ENCODE results near the gene PSMD1. TPM values are rescaled to one million over a fixed set of nuclear protein-coding genes. Genes with fewer than 3 reads are reported as not detected.

The PSMD1 gene
- 158 and 164 TPM in 2 replicates for total RNA-seq (2014; rRNA removed; shearing (Covaris generic))

DNA sequence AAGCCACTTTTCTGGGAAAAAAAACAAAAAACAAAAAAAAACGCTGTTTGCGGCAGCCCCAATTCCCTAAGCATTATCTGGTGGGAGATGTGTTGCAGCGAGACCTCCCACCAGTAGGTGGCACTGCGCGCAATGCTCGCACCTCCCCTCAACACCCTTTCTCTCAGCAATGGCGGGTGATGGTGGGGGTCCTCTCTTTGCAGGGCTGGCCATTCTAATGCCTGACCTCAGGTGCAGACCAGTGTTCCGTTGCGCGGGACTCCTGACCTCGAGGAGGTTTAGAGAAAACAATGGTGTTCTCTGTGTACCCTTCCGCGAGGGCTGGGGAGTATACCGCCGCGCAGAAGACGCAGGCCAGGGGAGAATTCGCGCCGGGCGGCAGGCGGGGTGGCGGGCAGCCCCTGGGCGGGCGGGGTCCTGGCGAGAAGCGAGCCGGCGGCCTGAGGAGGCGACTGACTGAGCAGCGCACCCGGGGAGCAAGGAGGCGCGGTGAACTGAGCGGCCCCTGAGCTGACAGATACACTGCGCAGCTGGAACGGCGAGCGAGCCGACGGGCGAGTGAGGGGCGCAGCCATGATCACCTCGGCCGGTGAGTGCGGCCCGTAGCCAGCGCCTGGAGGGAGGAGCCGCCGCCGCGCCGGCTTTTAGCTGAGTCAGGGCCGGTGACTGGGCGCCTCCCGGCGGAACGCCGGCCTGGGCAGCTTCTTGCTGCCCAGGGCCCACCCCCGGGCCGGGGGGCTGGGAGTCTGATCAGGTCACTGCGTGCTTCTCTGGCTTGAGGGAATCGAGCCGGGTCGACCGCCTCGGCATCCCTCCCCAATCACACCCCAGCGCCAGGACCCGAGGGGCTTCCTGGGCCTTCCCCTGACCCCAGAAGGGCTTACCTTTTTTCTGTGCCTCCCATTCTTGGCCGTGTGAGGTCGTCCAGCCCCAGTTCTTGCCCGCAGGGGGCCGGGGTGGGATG lies at the start of gene PSMD1:
Gene PSMD1, plus strand, starts transcription at position 415 of the 964 bp plus-strand sequence. Its CDS starts 159 bp downstream, at position 574.
- peaks cover 26% of the 10 kb centered on the region for H3K36me3 ChIP-seq
- peak within 1 kb of the TSS; percentile 88 for H3K4me3 ChIP-seq
- no peaks in the 10 kb centered on the region for H3K27me3 ChIP-seq (replicated peaks)
- H3K27ac ChIP-seq = peak within 1 kb of the TSS; percentile 94
- peak; percentile 94 to 96 for DNase-seq (ENCODE audit: low read depth in 1 of 2, low spot score in 2 of 2)
- no peaks in the 10 kb centered on the region for H3K9me3 ChIP-seq (replicated peaks)
- H3K4me1 ChIP-seq (replicated peaks) = peaks cover 33% of the 10 kb centered on the region

DNA sequence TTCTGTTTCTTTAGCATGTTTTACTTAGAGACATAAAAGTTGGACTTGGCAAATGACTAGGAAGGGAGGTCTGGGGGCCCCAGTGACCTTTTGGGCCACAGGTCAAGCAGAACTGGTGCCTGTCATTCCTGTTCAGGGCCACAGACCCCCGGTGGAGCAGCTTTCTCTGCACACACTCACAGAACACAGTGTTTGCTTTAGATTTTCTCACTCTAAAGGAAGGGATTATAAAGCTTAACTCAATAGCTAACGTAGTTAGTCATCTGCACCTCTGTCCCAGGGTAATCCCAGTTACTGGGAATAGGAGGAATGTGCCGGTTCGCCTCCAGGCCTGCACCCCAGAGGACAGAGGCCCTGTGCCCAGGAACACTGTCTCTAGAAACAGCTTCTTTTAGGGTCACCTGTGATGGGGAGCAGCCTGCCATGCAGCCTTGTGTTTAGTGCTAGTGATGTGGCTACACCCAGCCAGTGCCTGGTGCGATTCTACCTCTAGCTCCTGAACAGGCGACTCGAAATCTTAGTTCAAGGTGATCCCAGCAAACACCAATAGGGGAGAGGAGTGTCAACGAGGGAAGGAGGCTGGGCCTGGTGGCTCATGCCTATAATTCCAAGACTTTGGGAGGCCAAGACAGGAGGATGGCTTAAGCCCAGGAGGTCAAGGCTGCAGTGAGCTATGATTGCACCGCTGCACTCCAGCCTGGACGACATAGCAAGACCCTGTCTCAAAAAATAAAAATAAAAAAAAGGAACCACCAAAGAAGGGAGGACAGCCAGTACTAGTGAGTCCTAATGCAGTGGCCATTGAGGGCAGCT lies 49.2 kb upstream of the PSMD1 start:
- Histone ChIP-seq H3K27ac (no peak overlapping the region), H3K4me3 (no peak overlapping the region), H3K27me3 (replicated peaks) (peaks cover 9% of the 10 kb centered on the region), H3K36me3 (no peaks in the 10 kb centered on the region), H3K4me1 (replicated peaks) (no peaks in the 10 kb centered on the region), H3K9me3 (replicated peaks) (no peaks in the 10 kb centered on the region)
- no peak for DNase-seq (ENCODE audit: low read depth in 1 of 2, low spot score in 2 of 2)

DNA sequence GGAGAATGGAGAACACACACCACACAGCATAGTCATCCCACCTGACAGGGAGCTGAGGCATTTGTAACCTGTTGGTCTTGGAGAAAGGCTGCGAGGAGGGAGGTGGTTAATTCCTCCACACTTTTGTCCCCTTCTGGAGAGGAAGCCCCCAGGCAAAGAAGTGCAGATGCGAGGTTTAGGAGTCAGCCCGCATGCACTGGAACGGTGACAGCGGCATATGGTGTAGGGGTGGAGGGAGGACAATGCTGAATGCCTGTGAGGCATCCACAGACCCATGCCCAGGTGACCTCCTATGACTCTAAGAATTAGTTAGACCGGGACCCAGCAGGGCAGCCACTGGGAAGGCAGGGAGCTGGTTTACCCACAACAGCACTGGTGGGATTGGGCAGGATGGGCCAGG lies 48.5 kb upstream of the PSMD1 start:
- no peaks in the 10 kb centered on the region for H3K36me3 ChIP-seq
- no peaks in the 10 kb centered on the region for H3K4me1 ChIP-seq (replicated peaks)
- no peak for DNase-seq (ENCODE audit: low read depth in 1 of 2, low spot score in 2 of 2)
- no peak overlapping the region for H3K27ac ChIP-seq
- H3K9me3 ChIP-seq (replicated peaks) = no peaks in the 10 kb centered on the region
- H3K4me3 ChIP-seq = no peak overlapping the region
- H3K27me3 ChIP-seq (replicated peaks) = peaks cover 15% of the 10 kb centered on the region

DNA sequence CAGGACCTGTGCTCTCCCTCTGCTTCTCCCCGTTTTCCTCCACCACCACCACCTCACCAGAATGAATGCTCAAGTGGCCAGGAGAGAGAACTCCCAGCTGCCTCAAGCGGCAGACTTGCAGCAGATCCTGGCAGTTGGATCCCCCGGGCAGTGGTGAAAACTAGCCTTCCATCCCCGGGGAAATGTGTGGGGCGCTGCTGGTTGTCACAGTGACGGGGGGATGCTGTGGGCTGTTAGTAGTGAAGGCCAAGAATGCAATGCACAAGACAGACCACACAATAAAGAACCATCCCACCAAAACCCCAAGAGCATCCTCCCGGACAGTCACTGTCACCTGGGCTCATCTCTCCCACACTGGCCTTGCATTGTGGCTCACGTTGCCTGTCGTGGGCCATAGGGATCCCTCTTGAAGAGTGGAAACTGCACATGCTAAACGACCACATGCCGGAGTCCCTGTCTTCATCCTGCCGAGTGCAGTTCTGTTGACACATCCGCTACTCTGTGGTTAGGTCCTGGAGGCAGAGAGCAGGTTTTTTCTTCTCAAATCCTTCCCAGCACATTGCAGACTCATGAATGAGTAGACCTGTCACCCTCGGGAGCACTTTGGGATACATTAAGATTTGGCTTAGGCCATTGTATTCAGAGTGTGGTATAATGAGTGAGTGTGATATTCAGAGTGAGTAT lies 47.3 kb upstream of the PSMD1 start:
- no peak for DNase-seq (ENCODE audit: low read depth in 1 of 2, low spot score in 2 of 2)
- H3K27me3 ChIP-seq (replicated peaks) = peaks cover 20% of the 10 kb centered on the region
- H3K4me3 ChIP-seq = no peak overlapping the region
- no peak overlapping the region for H3K27ac ChIP-seq
- H3K9me3 ChIP-seq (replicated peaks) = no peaks in the 10 kb centered on the region
- no peaks in the 10 kb centered on the region for H3K36me3 ChIP-seq
- H3K4me1 ChIP-seq (replicated peaks) = no peaks in the 10 kb centered on the region

DNA sequence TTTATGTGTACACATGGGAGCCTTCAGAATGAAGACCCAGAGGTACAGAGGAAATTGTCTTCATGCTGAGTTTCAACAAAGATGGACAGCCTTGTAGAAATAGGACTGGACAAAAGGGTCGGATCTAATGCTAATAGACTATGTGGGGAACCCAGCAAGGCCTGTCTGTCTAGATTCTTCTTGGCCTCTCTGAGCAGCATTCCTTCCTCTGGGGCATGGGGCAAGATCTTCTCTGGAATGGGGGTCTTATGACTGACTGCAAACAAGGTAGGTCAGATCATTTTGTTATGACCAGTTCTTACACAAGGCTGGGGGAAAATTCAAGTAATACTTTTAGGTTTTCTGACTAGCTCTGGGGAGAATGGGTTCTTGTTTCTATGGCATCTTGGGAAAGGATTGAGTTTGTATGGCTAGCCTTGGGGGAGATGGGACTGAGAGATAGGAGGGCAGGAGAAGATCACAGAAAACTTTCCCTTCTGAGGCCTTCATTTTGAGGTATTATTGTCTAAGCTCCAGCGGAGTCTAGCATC lies 46.4 kb upstream of the PSMD1 start:
- H3K36me3 ChIP-seq = no peaks in the 10 kb centered on the region
- no peak for DNase-seq (ENCODE audit: low read depth in 1 of 2, low spot score in 2 of 2)

DNA sequence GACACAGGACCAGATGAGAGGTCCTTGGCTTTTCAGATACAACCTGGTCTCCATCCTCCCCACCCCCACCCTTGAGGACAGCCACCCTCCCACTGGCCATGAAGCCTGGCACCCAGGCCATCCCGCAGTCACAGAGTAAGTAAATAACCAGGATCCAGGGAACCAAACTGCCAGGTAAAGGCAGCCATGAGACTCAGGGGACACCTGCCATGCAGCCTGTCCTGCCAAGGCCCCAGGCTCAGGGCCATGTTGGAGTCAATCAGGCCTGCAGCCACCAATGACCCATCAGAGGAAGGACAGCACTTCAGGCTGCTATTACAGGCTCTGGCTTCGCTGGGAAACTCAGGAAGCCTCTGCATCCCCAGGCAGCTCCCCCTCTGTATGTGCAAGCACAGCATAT lies 45.1 kb upstream of the PSMD1 start:
- no peaks in the 10 kb centered on the region for H3K36me3 ChIP-seq
- H3K4me1 ChIP-seq (replicated peaks) = no peaks in the 10 kb centered on the region
- no peak overlapping the region for H3K27ac ChIP-seq
- no peak for DNase-seq (ENCODE audit: low read depth in 1 of 2, low spot score in 2 of 2)
- H3K27me3 ChIP-seq (replicated peaks) = peaks cover 20% of the 10 kb centered on the region
- no peak overlapping the region for H3K4me3 ChIP-seq
- no peaks in the 10 kb centered on the region for H3K9me3 ChIP-seq (replicated peaks)

More for the DNA sequence above, 46.4 kb upstream of the PSMD1 start:
- Histone ChIP-seq H3K9me3 (replicated peaks) (no peaks in the 10 kb centered on the region), H3K27me3 (replicated peaks) (peaks cover 20% of the 10 kb centered on the region), H3K27ac (no peak overlapping the region), H3K4me3 (no peak overlapping the region), H3K4me1 (replicated peaks) (no peaks in the 10 kb centered on the region)

DNA sequence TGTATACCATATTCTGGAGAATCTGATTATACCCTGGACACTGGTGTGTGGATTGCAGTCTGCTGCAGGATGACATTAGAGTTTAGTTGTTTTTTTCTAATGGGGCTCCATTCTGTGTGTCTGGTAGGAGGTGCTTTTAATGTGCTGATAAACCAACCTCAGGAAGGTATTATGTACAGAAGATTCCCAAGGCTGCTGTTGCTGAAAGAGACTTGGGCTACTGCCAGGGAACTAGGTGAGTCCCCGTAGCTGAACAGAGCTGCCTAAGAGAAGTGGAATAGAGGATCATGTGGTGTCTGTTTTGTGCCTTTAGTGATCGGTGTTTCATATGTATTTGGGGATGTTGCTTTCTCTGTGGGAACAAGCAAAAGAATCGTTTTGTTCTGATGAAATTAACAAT lies 44.2 kb upstream of the PSMD1 start:
- Histone ChIP-seq H3K9me3 (replicated peaks) (no peaks in the 10 kb centered on the region), H3K27me3 (replicated peaks) (peaks cover 20% of the 10 kb centered on the region), H3K27ac (no peak overlapping the region), H3K36me3 (no peaks in the 10 kb centered on the region), H3K4me3 (no peak overlapping the region), H3K4me1 (replicated peaks) (no peaks in the 10 kb centered on the region)
- no peak for DNase-seq (ENCODE audit: low read depth in 1 of 2, low spot score in 2 of 2)

DNA sequence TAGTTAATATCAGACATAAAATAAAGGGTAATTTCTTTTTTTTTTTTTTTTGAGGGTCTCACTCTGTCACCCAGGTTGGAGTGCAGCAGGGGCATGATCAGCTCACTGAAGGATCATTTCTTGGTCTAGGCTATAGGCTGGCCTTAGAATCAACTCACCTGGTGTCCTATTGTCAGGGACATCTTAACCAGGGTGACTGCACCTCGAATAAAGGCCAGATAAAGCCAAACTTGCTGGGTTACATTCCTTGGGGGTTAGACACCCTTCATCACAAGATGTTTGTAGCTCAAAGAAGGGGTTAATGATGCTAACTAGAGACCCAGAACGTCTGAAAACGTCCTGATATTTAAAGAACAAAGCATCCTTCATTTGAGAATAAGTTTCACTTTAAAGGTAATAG lies 42.8 kb upstream of the PSMD1 start:
- Histone ChIP-seq H3K27ac (no peak overlapping the region), H3K4me1 (replicated peaks) (no peaks in the 10 kb centered on the region), H3K4me3 (no peak overlapping the region), H3K27me3 (replicated peaks) (peaks cover 20% of the 10 kb centered on the region), H3K36me3 (no peaks in the 10 kb centered on the region), H3K9me3 (replicated peaks) (no peaks in the 10 kb centered on the region)
- no peak for DNase-seq (ENCODE audit: low read depth in 1 of 2, low spot score in 2 of 2)

DNA sequence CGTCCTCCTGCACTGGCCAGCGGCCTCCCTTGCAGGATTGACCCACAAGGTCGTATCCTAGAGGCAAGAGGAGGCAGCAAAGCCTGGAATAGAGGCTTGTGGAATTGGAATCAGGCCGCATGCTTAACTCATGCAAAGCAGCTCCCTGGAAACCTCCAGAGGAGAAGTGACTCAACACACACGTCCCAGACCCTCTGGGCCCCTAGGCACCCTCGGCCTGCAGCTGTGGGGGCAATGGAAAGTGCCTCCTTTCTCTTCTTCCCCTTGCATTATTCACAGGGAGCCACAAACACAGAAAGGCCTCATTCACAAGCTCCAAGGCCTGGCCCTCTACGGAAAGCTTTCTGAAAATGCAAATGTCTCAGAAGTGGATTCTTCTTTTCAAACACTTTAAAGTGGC lies 41.2 kb upstream of the PSMD1 start:
- no peak overlapping the region for H3K4me3 ChIP-seq
- no peak overlapping the region for H3K27ac ChIP-seq
- peaks cover 11% of the 10 kb centered on the region for H3K27me3 ChIP-seq (replicated peaks)
- no peaks in the 10 kb centered on the region for H3K9me3 ChIP-seq (replicated peaks)
- no peaks in the 10 kb centered on the region for H3K4me1 ChIP-seq (replicated peaks)
- no peaks in the 10 kb centered on the region for H3K36me3 ChIP-seq
- no peak for DNase-seq (ENCODE audit: low read depth in 1 of 2, low spot score in 2 of 2)

DNA sequence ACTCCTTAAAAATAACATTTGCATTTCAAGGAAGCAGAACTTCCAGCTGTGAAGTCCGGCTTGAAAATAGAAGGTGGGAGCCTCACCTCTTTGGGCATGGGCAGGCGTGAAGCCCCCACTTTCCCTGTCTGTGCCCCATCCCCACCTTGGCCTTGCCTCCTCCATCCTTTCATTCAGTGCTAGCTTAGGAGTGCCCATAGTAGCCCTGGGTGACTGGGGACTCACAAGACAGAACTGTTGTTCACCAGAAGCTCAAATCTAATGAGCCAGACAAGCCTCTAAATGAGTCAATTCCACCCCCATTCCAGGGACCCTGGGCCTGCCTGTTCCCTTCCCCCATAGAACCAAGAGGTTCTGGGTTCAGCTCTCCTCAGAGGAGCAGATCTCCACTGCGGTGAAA lies 40.7 kb upstream of the PSMD1 start:
- Histone ChIP-seq H3K27me3 (replicated peaks) (peaks cover 11% of the 10 kb centered on the region), H3K36me3 (no peaks in the 10 kb centered on the region), H3K9me3 (replicated peaks) (no peaks in the 10 kb centered on the region), H3K4me3 (no peak overlapping the region), H3K27ac (no peak overlapping the region), H3K4me1 (replicated peaks) (no peaks in the 10 kb centered on the region)
- no peak for DNase-seq (ENCODE audit: low read depth in 1 of 2, low spot score in 2 of 2)

DNA sequence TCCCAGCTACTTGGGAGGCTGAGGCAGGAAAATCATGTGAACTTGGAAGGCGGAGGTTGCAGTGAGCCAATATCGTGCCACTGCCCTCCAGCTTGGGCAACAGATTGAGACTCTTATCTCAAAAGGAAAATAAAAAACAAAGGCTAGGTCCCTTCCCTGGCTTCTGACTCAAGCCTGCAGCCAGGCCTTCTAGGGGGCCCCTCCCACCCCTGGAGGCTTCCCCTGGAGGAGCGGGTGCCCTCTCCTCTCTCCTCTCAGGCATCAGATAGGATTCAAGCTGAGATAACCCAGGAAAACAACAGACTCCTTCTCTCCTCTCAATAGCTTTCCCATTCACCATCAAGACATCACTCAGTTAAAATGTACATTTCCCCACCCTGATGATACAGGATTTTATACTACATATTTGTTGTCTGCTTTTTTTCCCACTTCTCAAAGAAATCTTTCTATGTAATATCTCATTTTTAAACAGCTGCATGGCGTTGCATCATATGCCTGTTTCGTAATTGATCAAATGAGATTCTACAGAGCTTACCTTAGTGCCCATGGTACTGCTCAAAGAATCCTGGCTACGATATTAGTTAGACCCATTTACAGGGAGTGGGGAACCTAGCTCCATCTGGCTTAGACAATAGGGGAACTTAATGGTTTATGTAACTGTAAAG lies 40.0 kb upstream of the PSMD1 start:
- Histone ChIP-seq H3K27me3 (replicated peaks) (peaks cover 11% of the 10 kb centered on the region), H3K4me3 (no peak overlapping the region), H3K27ac (no peak overlapping the region), H3K4me1 (replicated peaks) (no peaks in the 10 kb centered on the region), H3K36me3 (no peaks in the 10 kb centered on the region), H3K9me3 (replicated peaks) (no peaks in the 10 kb centered on the region)
- no peak for DNase-seq (ENCODE audit: low read depth in 1 of 2, low spot score in 2 of 2)

DNA sequence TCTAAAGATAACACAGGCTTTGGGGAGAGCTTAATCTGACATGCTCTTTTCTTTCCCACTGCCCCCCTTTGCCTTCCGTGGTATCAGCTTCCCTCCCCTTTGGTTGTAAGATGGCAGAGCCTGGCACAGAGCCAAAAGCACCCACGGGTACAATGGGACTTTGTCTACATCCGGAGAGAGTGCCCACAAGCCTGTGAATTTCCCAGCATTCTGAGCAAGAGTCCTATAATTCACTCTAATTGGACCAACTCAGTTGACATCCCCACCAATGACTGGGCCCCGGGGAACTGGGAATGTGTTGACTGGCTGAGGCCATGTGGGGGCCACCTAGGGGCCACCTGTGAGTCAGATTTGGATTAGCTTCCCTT lies 39.5 kb upstream of the PSMD1 start:
- no peaks in the 10 kb centered on the region for H3K36me3 ChIP-seq
- H3K27me3 ChIP-seq (replicated peaks) = peaks cover 11% of the 10 kb centered on the region
- no peaks in the 10 kb centered on the region for H3K4me1 ChIP-seq (replicated peaks)
- no peak overlapping the region for H3K4me3 ChIP-seq
- H3K27ac ChIP-seq = no peak overlapping the region
- DNase-seq (ENCODE audit: low read depth in 1 of 2, low spot score in 2 of 2) = no peak
- H3K9me3 ChIP-seq (replicated peaks) = no peaks in the 10 kb centered on the region

DNA sequence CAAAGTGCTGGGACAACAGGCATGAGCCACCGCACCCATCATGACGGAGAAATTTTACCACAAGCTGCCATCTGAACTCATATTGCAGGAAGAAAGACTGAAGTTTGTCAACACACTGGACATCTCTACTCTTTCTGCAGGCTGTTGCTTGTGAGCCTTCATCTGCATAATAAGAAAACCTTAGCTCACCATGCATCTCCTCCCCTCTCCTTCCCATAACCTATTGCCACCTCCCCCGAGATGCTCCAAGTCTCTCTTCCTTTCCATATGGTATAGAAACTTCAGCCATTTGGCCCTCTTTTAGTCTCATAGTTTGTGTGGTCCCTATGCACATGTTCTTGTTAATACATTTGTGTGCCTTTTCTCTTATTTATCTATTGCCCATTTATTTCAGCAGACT lies 38.5 kb upstream of the PSMD1 start:
- no peaks in the 10 kb centered on the region for H3K36me3 ChIP-seq
- H3K9me3 ChIP-seq (replicated peaks) = no peaks in the 10 kb centered on the region
- H3K4me3 ChIP-seq = no peak overlapping the region
- H3K27me3 ChIP-seq (replicated peaks) = peaks cover 4% of the 10 kb centered on the region
- H3K4me1 ChIP-seq (replicated peaks) = no peaks in the 10 kb centered on the region
- H3K27ac ChIP-seq = no peak overlapping the region
- no peak for DNase-seq (ENCODE audit: low read depth in 1 of 2, low spot score in 2 of 2)

Data from SJSA1 (cell line).